Large intestine (tissue), 1 donor: ENCODE data around the gene ZNF189. TPM values are rescaled to one million over a fixed set of nuclear protein-coding genes. Genes with fewer than 3 reads are reported as not detected.

Experiments
- polyA plus RNA-seq: library from polyadenylated mRNA; unstranded; fragments of 120-200 nt; gene quantifications from one replicate; pipeline ENCODE4 v1.2.1, GENCODE V29; 2013

ZNF189 gene
- polyA plus RNA-seq, 1 donor: 95.1 TPM

Other genes with a start within 250 kb of the ZNF189 start
- 0.60 TPM for gene BAAT, start 13.8 kb upstream of the ZNF189 start, polyA plus RNA-seq
- gene MRPL50, start 233 bp upstream of the ZNF189 start, polyA plus RNA-seq: 27.5 TPM
- 1,562 TPM for gene ALDOB, start 36.9 kb downstream of the ZNF189 start, polyA plus RNA-seq
- gene RNF20, start 135.0 kb downstream of the ZNF189 start, polyA plus RNA-seq: 38.3 TPM
- 0.01 TPM for gene PPP3R2, start 196.1 kb downstream of the ZNF189 start, polyA plus RNA-seq